ENCODE measurements around the gene ARHGAP25. TPM values are rescaled to one million over a fixed set of nuclear protein-coding genes. Genes with fewer than 3 reads are reported as not detected.

ARHGAP25 gene
- total RNA-seq, 1 donor from 2014 or later: 5.8 TPM

- Histone ChIP-seq H4K20me1 (ENCODE audit: low read depth) (no peaks in the 10 kb centered on the region), H3K36me3 (no peaks in the 10 kb centered on the region), H3F3A (ENCODE audit: low read depth) (no peaks in the 10 kb centered on the region), H3K27me3 (no peaks in the 10 kb centered on the region), H2AFZ (replicated peaks) (no peak overlapping the region), H3K79me2 (ENCODE audit: low read depth) (no peaks in the 10 kb centered on the region), H3K4me3 (no peak overlapping the region), H3K9ac (no peak overlapping the region), H3K4me2 (no peak overlapping the region), H3K27ac (no peak overlapping the region), H3K4me1 (no peaks in the 10 kb centered on the region), H3K9me3 (ENCODE audit: low read depth) (no peaks in the 10 kb centered on the region)
- no peak for TF ChIP-seq EZH2phosphoT487 (IDR thresholded peaks at IDR 0.05)
- TF ChIP-seq EZH2 (IDR thresholded peaks at IDR 0.05): no peak
- no peak for TF ChIP-seq CTCF (IDR thresholded peaks at IDR 0.05)
- H3K27ac Mint-ChIP-seq: no peak overlapping the region
- H3K9me3 Mint-ChIP-seq: no peaks in the 10 kb centered on the region
- no peaks in the 10 kb centered on the region for H3K27me3 Mint-ChIP-seq (ENCODE audit: insufficient read depth, low read depth)
- no peaks in the 10 kb centered on the region for H3K36me3 Mint-ChIP-seq
- DNase-seq (ENCODE audit: low spot score): no peak
- H3K4me1 Mint-ChIP-seq: no peaks in the 10 kb centered on the region
- no peak overlapping the region for H3K4me3 Mint-ChIP-seq
These were observed 33.4 kb downstream of the ARHGAP25 start for GRCh38 chr2:68767996-68768395.

- no peaks in the 10 kb centered on the region for H3K27me3 Mint-ChIP-seq (ENCODE audit: insufficient read depth, low read depth)
- no peak overlapping the region for H3K4me3 Mint-ChIP-seq
- Histone ChIP-seq H3K4me1 (no peaks in the 10 kb centered on the region), H3K27ac (no peak overlapping the region), H3K9me3 (ENCODE audit: low read depth) (no peaks in the 10 kb centered on the region), H3K4me3 (no peak overlapping the region), H3K79me2 (ENCODE audit: low read depth) (no peaks in the 10 kb centered on the region), H2AFZ (replicated peaks) (no peak overlapping the region), H4K20me1 (ENCODE audit: low read depth) (no peaks in the 10 kb centered on the region), H3K9ac (no peak overlapping the region), H3K27me3 (no peaks in the 10 kb centered on the region), H3F3A (ENCODE audit: low read depth) (no peaks in the 10 kb centered on the region), H3K4me2 (no peak overlapping the region), H3K36me3 (no peaks in the 10 kb centered on the region)
- no peaks in the 10 kb centered on the region for H3K9me3 Mint-ChIP-seq
- no peaks in the 10 kb centered on the region for H3K36me3 Mint-ChIP-seq
- TF ChIP-seq CTCF (IDR thresholded peaks at IDR 0.05): no peak
- TF ChIP-seq EZH2phosphoT487 (IDR thresholded peaks at IDR 0.05): no peak
- no peak for TF ChIP-seq EZH2 (IDR thresholded peaks at IDR 0.05)
- H3K4me1 Mint-ChIP-seq: no peaks in the 10 kb centered on the region
- DNase-seq (ENCODE audit: low spot score): no peak
- no peak overlapping the region for H3K27ac Mint-ChIP-seq
These were observed 33.9 kb downstream of the ARHGAP25 start for GRCh38 chr2:68768461-68768860.

- no peaks in the 10 kb centered on the region for H3K36me3 Mint-ChIP-seq
- H3K27ac Mint-ChIP-seq: no peak overlapping the region
- no peaks in the 10 kb centered on the region for H3K4me1 ChIP-seq
- no peaks in the 10 kb centered on the region for H4K20me1 ChIP-seq (ENCODE audit: low read depth)
- H3K27me3 ChIP-seq: no peaks in the 10 kb centered on the region
- H3K9ac ChIP-seq: no peak overlapping the region
- H3K27me3 Mint-ChIP-seq (ENCODE audit: insufficient read depth, low read depth): no peaks in the 10 kb centered on the region
- H3K27ac ChIP-seq: no peak overlapping the region
- TF ChIP-seq CTCF (IDR thresholded peaks at IDR 0.05) (no peak), EZH2phosphoT487 (IDR thresholded peaks at IDR 0.05) (no peak), EZH2 (IDR thresholded peaks at IDR 0.05) (no peak)
- H3K4me3 ChIP-seq: no peak overlapping the region
- H3K4me1 Mint-ChIP-seq: no peaks in the 10 kb centered on the region
- no peak for DNase-seq (ENCODE audit: low spot score)
- H3F3A ChIP-seq (ENCODE audit: low read depth): no peaks in the 10 kb centered on the region
- no peak overlapping the region for H3K4me2 ChIP-seq
- H3K36me3 ChIP-seq: no peaks in the 10 kb centered on the region
- no peaks in the 10 kb centered on the region for H3K79me2 ChIP-seq (ENCODE audit: low read depth)
- H2AFZ ChIP-seq (replicated peaks): no peak overlapping the region
- H3K4me3 Mint-ChIP-seq: no peak overlapping the region
- H3K9me3 Mint-ChIP-seq: no peaks in the 10 kb centered on the region
- no peaks in the 10 kb centered on the region for H3K9me3 ChIP-seq (ENCODE audit: low read depth)
These were observed 34.3 kb downstream of the ARHGAP25 start for GRCh38 chr2:68768951-68769350.
